ENCODE data around the gene BAG5. TPM values are rescaled to one million over a fixed set of nuclear protein-coding genes. Genes with fewer than 3 reads are reported as not detected.

Gene BAG5
- total RNA-seq, 1 experiment from 2014 or later, result 27.0 TPM

DNA sequence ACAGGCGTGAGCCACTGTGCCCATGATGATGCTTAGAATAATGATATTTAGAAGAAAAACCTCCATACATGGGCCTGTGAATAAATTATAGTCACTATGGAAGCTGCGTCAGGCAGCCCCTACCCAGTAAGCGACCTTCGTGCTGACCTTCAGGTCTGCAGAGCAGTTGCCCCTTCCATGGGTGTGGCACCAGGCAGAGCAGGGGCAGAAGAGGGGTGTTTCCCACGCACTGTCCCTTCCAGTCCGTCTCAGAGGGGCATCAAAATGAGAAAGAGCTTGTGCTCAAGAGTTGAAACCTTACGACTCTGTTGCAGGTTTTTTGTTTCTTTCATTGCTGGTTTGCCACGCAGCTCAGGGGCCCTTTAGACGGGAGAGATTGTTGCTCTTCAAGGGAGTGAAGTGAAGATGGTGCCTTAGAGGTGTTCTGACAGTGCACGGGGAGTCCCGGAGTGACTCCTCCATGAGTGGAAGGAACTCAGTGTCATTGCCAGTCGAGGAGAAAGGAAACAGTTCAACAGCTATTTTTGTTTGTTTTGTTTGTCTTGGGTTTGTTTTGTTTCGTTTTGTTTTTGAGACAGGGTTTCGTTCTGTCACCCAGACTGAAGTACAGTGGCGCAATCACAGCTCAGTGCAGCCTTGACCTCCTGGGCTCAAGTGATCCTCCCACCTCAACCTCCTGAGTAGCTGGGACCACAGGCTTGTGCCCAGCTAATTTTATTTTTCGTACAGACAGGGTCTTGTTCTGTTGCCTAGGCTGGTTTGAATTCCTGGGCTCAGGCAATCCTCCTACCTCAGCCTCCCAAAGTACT lies 53.7 kb downstream of the BAG5 start:
- Histone ChIP-seq H3K79me2 (ENCODE audit: insufficient read depth, low read length) (no peaks in the 10 kb centered on the region), H3K9me3 (ENCODE audit: control insufficient read depth in 1 of 2, insufficient read depth in 1 of 2, low read depth in 1 of 2, low read length in 2 of 2) (no peaks in the 10 kb centered on the region), H3K4me3 (replicated peaks in 1 of 2; ENCODE audit: low read depth in 1 of 2, low read length in 2 of 2) (no peak overlapping the region), H3K27ac (ENCODE audit: low read depth, low read length) (no peak overlapping the region), H3K4me2 (ENCODE audit: low read length) (no peak overlapping the region), H3K27me3 (ENCODE audit: insufficient read depth, low read length) (no peaks in the 10 kb centered on the region), H3K9me2 (ENCODE audit: insufficient read depth) (no peaks in the 10 kb centered on the region), H3K36me3 (ENCODE audit: control insufficient read depth in 1 of 2, insufficient read depth in 2 of 2, low read length in 2 of 2) (peaks cover 9 to 16% of the 10 kb centered on the region in 2 experiments; a peak in 3 of 4 replicates), H2AFZ (ENCODE audit: low read depth, low read length, poor library complexity, severe bottlenecking) (no peak overlapping the region), H3K9ac (ENCODE audit: low read length) (no peak overlapping the region), H3K4me1 (ENCODE audit: control insufficient read depth in 1 of 2, insufficient read depth in 2 of 2, low read length in 2 of 2) (peaks cover 0 to 9% of the 10 kb centered on the region in 2 experiments; a peak in 2 of 4 replicates), H4K20me1 (ENCODE audit: insufficient read depth) (no peaks in the 10 kb centered on the region)
- ATAC-seq (no peak), DNase-seq (ENCODE audit: low read depth, low spot score) (no peak)
- TF ChIP-seq, protein P1, sequence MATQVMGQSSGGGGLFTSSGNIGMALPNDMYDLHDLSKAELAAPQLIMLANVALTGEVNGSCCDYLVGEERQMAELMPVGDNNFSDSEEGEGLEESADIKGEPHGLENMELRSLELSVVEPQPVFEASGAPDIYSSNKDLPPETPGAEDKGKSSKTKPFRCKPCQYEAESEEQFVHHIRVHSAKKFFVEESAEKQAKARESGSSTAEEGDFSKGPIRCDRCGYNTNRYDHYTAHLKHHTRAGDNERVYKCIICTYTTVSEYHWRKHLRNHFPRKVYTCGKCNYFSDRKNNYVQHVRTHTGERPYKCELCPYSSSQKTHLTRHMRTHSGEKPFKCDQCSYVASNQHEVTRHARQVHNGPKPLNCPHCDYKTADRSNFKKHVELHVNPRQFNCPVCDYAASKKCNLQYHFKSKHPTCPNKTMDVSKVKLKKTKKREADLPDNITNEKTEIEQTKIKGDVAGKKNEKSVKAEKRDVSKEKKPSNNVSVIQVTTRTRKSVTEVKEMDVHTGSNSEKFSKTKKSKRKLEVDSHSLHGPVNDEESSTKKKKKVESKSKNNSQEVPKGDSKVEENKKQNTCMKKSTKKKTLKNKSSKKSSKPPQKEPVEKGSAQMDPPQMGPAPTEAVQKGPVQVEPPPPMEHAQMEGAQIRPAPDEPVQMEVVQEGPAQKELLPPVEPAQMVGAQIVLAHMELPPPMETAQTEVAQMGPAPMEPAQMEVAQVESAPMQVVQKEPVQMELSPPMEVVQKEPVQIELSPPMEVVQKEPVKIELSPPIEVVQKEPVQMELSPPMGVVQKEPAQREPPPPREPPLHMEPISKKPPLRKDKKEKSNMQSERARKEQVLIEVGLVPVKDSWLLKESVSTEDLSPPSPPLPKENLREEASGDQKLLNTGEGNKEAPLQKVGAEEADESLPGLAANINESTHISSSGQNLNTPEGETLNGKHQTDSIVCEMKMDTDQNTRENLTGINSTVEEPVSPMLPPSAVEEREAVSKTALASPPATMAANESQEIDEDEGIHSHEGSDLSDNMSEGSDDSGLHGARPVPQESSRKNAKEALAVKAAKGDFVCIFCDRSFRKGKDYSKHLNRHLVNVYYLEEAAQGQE (IDR thresholded peaks at IDR 0.05; ENCODE audit: low read depth), result no peak
- no peak for TF ChIP-seq ATF3 (IDR thresholded peaks at IDR 0.05)
- no peak for TF ChIP-seq EGR1 (IDR thresholded peaks at IDR 0.05; ENCODE audit: low read depth)
- TF ChIP-seq SP1 (IDR thresholded peaks at IDR 0.05; ENCODE audit: low read depth), result no peak
- no peak for TF ChIP-seq POLR2A (IDR thresholded peaks at IDR 0.05; ENCODE audit: borderline replicate concordance, extremely low read depth, insufficient read depth, insufficient read length)
- TF ChIP-seq ZNF274 (IDR thresholded peaks at IDR 0.05; ENCODE audit: low read depth, low read length), result no peak
- TF ChIP-seq SIN3A (IDR thresholded peaks at IDR 0.05; ENCODE audit: low read depth), result no peak
- TF ChIP-seq JUND (IDR thresholded peaks at IDR 0.05), result no peak
- no peak for TF ChIP-seq POLR2AphosphoS5 (IDR thresholded peaks at IDR 0.05; ENCODE audit: low read depth, low read length)
- TF ChIP-seq SRF (IDR thresholded peaks at IDR 0.05; ENCODE audit: low read depth), result no peak
- TF ChIP-seq ELF1 (IDR thresholded peaks at IDR 0.05; ENCODE audit: borderline replicate concordance, low read depth), result no peak
- no peak for TF ChIP-seq CEBPB (IDR thresholded peaks at IDR 0.05; ENCODE audit: low read depth)
- no peak for TF ChIP-seq YY1 (IDR thresholded peaks at IDR 0.05; ENCODE audit: extremely low read depth, insufficient replicate concordance, low read depth, low read length)
- TF ChIP-seq, protein P2, sequence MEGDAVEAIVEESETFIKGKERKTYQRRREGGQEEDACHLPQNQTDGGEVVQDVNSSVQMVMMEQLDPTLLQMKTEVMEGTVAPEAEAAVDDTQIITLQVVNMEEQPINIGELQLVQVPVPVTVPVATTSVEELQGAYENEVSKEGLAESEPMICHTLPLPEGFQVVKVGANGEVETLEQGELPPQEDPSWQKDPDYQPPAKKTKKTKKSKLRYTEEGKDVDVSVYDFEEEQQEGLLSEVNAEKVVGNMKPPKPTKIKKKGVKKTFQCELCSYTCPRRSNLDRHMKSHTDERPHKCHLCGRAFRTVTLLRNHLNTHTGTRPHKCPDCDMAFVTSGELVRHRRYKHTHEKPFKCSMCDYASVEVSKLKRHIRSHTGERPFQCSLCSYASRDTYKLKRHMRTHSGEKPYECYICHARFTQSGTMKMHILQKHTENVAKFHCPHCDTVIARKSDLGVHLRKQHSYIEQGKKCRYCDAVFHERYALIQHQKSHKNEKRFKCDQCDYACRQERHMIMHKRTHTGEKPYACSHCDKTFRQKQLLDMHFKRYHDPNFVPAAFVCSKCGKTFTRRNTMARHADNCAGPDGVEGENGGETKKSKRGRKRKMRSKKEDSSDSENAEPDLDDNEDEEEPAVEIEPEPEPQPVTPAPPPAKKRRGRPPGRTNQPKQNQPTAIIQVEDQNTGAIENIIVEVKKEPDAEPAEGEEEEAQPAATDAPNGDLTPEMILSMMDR (IDR thresholded peaks at IDR 0.05 in 2 of 3, conservative IDR thresholded peaks at IDR 0.05 in 1 of 3; ENCODE audit: borderline replicate concordance in 1 of 3, insufficient read depth in 1 of 3, low read depth in 2 of 3, low read length in 2 of 3), result no peak
- POLR2A ChIA-PET, result interaction anchor here (0.9 kb wide), 1 partner anchor 10 kb away, joined by 3 read pairs; no protein-coding TSS in a partner anchor
- no TSS peak for BruUV-seq (replicated peaks)
- RAD21 ChIA-PET (ENCODE audit: low non-redundant PET in 1 of 2, low total read pairs in 2 of 2, uncharacterized antibody in 2 of 2, unreplicated experiment in 2 of 2), result no interaction called here
- CTCF ChIA-PET, result interaction anchor here (1.0 kb wide), 1 partner anchor 10 kb away, joined by 3 read pairs; no protein-coding TSS in a partner anchor
- intact Hi-C loops (cut with micrococcal nuclease), result no loop called here
